HG02943 (cell line): ENCODE results near the gene FAXDC2.

Source experiments
- ATAC-seq: cut with Tn5 transposase; IDR thresholded peaks from one replicate; pipeline ENCODE4 v1.9.1; 2021; ENCODE audit warnings: mild to moderate bottlenecking, low read depth, moderate library complexity; ENCODE audit not compliant: unreplicated experiment

Gene FAXDC2, protein sequence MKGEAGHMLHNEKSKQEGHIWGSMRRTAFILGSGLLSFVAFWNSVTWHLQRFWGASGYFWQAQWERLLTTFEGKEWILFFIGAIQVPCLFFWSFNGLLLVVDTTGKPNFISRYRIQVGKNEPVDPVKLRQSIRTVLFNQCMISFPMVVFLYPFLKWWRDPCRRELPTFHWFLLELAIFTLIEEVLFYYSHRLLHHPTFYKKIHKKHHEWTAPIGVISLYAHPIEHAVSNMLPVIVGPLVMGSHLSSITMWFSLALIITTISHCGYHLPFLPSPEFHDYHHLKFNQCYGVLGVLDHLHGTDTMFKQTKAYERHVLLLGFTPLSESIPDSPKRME

GRCh38 chr5:154850255-154851062, at the start of gene FAXDC2:
FAXDC2 (minus strand) TSS chr5:154850603; CDS start chr5:154838178, 12,425 bp downstream.
- no peak for ATAC-seq

GRCh38 chr5:154900066-154900465, 49.7 kb upstream of the FAXDC2 start:
- ATAC-seq: no peak

- ATAC-seq: no peak
These were observed 48.9 kb upstream of the FAXDC2 start for GRCh38 chr5:154899151-154899816.

DNA sequence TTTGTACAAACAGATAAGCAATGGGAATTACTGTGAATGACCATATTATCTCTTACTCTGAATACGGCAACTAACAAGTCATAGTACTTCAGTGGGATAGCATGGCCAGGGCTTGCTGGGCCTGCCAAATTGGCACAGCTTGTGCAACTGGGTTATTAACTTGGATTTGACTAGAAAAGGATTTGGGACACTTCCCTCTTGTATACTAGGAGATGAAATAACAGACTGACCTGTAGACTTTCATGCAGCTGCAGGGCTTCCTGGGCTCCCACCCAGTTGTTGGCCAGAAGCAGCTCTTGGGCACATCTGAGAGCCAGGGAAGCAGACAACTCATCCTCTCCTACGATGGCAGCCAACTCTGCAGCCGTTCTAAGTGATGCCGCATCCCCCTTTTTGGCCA, 47.8 kb upstream of the FAXDC2 start:
- no peak for ATAC-seq

DNA sequence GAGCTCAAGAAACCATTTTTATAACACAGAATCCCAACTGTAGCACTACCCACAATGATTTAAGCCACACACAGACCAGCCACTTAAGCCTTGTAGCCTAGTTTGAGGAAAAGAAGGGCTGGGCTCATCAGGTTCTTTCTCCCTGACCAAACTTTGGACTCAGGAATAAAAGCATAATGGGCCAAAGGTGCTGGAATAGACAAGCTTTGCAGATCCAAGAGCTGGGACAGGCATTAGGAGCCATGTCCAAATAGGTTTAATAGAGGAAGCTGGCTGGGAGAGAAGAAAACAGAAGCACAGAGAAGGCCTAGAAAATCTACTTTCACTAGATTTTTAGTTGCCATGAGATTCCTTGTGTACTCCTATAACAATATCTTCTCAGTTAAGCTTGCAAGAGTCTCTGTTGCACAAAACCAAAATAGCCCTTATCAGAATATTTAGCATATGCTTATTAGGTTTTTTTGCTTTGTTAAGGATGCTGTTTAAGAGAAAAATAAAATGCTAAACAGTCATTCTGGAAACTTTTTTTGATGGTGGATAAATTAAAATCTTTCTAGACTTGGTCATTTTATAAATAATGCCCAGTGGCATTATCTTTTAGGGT, 46.3 kb upstream of the FAXDC2 start:
- no peak for ATAC-seq

DNA sequence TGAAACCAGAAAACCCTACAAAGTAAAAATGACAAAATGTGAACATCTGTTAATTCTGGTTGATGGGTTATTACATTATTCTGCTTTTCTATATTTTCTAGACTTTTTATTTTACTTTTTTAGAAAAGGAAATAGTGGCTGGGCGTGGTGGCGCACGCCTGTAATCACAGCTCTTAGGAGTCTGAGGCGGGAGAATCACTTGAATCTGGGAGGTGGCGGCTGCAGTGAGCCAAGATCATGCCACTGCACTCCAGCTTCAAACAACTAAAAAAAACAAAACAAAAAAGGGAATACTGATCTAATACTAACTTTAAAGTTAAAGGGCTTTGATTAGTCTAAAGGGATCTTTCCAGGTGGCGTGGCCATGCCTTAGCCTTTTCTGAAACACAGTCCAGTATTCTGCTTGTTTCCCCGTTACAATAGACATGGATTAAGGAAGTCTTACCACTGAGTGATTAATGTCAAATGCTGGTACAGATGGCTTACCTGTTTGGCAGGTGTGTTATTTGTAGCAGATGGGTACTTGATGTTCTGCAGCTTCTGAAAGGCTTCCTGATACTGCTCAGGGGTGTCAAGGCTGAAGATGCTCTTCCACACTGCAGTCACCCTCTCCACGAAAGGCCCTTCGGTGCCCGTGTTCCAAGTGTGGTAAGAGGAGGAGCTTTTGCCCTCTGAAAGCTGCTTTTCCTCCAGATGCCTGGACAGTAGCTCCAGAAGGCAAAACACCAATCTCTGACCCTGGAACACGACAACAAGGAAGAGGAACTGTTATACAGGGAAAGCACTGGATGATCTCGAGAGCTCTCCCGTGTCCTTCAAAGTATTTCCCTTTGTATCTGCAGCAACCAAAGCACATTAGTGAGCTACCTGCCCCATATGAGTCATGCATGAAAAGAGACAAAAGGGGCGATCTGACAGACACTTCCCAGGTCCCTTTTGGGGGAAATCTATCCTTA, 45.5 kb upstream of the FAXDC2 start:
- ATAC-seq: no peak

- no peak for ATAC-seq
These were observed 43.0 kb upstream of the FAXDC2 start for GRCh38 chr5:154893381-154893780.

DNA sequence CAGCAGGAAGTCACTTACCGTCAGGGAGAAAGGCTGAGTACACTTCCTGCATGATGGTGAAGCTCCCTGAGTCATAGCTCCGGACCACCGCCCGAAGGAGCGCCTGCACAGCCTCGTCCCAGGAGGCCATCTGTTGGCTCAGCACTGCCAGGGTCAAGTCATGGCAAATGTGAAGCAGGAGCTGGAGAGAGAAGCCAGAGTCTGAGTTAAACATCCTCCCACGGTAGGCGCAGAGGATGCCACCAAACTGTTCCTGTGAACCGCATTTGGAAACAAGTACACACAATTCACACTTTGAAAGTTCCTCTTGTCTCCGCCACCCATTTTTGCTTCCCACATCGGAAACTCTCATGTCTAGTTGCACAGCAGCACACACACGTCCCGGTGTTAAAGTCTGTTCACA, 42.0 kb upstream of the FAXDC2 start:
- no peak for ATAC-seq

DNA sequence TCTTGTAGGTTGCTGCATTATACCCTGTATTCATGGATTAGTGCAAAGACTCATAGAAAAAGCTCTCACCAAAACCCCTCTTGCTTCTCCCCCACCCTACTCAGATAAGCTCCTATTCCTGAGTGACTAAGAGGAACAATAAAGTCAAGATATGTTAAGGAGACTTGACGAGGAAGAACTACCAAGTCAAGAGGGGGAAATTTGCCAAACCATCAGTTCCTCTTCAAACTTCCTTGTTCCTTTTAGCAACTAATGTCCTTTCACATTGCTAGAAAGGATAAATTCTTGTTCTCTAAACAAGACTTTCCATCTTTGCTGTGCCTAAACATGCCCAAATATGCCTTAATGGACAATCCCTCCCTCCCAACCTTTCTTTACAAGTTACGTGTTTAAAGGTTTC, 35.0 kb upstream of the FAXDC2 start:
- ATAC-seq: no peak

DNA sequence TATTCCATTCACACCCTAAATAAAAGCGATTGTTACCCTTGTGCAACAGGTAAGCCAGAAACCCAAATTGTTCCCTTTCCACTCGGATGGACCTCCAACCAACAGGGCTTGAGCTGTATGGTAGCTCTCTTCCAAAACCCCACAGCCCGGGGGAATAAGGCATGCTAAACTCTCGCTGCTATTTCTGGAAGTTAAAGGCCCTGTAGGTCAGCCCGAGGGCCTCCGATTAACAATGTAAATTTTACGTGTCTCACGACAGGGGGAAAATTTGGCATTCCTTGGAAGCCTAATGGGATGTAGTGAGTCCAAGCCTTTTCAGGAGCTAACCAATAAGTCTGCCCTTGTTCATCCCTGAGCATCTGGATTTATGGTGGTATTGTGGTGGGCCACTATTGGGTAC, 34.0 kb upstream of the FAXDC2 start:
- no peak for ATAC-seq

GRCh38 chr5:154881986-154882385, 31.6 kb upstream of the FAXDC2 start:
- ATAC-seq: no peak

DNA sequence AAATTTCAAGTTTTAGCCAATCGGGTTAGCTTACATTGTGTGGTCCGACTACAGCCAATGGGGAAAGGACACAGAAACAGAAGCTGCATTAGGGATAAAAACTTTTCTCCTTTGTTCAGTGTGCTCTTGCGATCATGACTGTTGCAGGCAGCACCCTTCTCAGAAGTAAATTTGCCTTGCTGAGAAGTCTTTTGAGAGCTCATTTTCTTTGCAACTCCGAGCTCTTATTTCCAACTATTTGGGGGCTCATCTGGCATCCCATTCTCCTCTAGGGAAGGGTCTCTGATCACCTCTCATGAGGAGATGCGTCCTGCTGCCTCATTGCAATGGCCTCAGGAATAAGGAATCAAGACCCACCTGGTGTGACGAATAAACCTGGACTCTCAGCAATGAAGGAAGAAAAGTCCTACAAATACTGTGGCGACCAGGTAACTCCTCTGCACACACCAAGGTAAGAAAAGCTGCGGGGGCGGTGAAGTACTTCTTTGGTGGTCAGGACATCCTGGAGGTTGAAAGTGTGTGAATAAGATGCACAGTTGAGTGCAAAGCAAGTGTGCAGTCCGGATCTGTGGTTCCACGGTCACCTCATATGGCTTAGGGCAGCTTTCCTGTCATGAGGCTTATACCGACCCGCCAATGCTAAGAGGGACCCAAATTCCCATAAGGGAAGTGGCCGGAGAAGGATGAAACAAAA, 28.4 kb upstream of the FAXDC2 start:
- no peak for ATAC-seq

GRCh38 chr5:154873791-154874331, 23.5 kb upstream of the FAXDC2 start:
- no peak for ATAC-seq

GRCh38 chr5:154871734-154872133, 21.3 kb upstream of the FAXDC2 start:
- ATAC-seq: no peak

- no peak for ATAC-seq
These were observed 18.3 kb upstream of the FAXDC2 start for GRCh38 chr5:154868702-154869101.

- no peak for ATAC-seq
These were observed 16.4 kb upstream of the FAXDC2 start for GRCh38 chr5:154866841-154867240.

DNA sequence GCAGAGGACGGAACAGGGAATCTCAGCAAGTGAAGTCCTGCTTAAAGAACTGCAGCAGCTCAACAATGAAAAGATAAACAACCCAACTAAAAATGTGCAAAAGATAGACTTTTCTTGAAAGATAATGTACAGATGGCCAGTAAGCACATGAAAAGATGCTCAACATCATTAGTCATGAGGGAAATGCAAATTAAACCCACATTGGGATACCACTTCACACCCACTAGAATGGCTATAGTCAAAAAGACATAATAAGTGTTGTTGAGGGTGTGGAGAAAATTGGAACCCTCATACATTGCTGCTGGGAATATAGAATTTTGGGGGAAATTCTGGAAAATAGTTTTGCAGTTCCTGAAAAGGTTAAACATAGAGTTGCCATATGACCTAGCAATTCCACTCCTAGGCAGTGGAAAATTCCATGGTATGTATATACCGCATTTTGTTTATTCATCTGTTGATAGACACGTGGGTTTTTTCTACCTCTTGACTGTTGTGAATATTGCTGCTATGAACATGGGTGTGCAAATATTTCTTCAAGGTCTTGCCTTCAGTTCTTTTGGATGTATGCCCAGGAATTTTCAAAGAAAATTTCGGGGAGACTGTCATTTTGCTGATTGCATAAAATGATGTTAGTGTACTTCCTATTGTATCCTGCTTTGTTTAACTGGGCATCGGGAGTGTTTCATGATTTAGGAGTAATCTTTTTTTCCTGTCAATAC, 15.2 kb upstream of the FAXDC2 start:
- no peak for ATAC-seq
